ENCODE measurements around the gene IL15RA.
"Not testable (repeated sequence)": the region's sequence is repeated elsewhere in the genome, so short reads cannot be mapped to it uniquely, and the experiment has no call there.

The IL15RA gene

DNA sequence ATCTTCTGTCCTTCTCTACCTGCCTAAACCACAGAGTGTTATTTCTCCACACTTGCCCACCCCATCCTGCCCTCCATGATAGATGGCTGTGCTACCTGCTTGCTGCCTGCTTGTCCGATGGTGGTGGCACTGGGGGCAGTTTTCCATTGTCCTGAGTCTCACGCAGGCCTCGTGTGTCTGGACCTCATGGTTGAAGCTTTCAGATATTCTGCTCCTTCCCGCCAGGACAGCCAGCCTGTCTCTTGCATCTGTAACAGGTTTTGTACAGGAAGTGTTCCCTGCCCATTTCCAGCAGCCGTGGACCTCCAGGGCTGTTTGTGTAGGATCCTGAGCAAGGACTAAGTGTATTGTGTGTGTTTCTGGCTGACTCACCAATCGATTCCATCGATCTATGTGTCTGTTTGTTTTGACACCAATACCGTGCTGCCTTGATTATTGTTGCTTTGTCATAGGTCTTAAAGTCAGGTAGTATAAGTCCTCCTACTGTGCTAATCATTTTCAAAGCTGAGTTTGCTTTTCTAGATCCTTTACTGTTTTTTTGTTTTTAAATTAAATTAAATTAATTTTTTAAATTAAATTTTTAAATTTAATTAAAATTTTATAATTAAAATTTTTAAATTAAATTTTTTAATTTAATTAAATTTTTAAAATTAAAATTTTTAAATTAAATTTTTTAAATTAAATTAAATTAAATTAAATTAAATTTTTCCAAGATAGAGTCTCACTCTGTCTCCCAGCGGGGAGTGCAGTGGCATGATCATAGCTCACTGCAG, 8.5 kb downstream of the IL15RA start:
- Histone ChIP-seq H3K9me3 (no peaks in the 10 kb centered on the region), H3K36me3 (no peaks in the 10 kb centered on the region)
- DNase-seq = no peak

DNA sequence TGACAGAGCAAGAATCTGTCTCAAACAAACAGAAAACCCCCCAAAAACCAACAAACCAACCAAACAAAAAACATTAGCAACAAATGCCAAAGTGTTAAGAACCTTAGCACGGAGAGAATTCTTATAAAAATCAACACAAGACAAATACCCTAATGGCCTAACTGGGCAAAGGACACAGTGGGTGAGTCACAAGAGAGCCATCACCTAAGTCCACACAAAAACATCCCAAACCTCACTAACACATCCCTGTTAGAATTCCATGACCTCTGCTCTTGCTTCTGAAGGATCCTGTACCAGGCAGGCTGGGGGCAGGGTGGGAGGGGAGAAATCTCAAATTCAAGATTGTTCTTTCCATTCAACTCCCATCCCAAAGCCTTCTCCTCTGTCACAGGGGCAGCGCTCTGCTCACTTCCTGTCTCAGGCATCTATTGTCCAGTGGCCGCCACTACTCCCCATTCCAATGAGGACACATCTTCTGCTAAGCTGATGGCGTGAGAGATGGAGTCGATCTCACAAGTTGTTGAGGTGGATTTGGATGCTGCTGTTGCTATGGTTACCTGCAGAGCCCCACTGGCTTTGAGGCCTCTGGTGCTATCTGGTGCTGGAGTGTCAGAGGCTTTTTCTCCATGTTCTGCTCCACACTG, 9.2 kb downstream of the IL15RA start:
- TF ChIP-seq, protein P1, sequence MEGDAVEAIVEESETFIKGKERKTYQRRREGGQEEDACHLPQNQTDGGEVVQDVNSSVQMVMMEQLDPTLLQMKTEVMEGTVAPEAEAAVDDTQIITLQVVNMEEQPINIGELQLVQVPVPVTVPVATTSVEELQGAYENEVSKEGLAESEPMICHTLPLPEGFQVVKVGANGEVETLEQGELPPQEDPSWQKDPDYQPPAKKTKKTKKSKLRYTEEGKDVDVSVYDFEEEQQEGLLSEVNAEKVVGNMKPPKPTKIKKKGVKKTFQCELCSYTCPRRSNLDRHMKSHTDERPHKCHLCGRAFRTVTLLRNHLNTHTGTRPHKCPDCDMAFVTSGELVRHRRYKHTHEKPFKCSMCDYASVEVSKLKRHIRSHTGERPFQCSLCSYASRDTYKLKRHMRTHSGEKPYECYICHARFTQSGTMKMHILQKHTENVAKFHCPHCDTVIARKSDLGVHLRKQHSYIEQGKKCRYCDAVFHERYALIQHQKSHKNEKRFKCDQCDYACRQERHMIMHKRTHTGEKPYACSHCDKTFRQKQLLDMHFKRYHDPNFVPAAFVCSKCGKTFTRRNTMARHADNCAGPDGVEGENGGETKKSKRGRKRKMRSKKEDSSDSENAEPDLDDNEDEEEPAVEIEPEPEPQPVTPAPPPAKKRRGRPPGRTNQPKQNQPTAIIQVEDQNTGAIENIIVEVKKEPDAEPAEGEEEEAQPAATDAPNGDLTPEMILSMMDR (IDR thresholded peaks at IDR 0.05; ENCODE audit: low read depth, low read length) = no peak
- Histone ChIP-seq H3K4me1 (no peaks in the 10 kb centered on the region), H3K27me3 (peaks cover 6% of the 10 kb centered on the region; the same call in 1 of the 2 replicates), H3K9me3 (no peaks in the 10 kb centered on the region), H3K4me3 (ENCODE audit: low read depth, low read length) (no peak overlapping the region), H3K36me3 (no peaks in the 10 kb centered on the region)
- no peak for DNase-seq

More for the DNA sequence above, 8.5 kb downstream of the IL15RA start:
- Histone ChIP-seq H3K27me3 (peaks cover 6% of the 10 kb centered on the region; the same call in 1 of the 2 replicates), H3K4me1 (no peaks in the 10 kb centered on the region), H3K4me3 (ENCODE audit: low read depth, low read length) (no peak overlapping the region)
- TF ChIP-seq, protein P1 (IDR thresholded peaks at IDR 0.05; ENCODE audit: low read depth, low read length) = no peak

DNA sequence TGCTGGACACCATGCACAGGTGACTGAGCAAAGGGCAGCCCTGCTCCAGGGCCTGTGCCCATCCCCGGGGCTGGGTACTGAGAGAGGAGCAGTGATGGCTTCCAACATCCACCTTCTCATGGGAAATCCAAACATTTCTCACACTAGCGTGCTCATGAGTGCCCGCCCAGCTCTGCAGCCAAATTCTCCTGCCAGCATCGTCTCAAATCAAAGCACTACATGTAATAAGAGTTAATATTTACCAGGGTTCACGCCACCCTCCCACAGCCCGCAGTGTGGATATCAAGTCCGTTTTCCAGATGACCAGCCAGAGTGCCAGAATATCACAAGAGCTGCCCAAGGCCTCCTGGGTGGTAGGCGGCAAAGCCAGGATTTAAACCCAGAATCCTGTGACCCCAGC, 12.1 kb downstream of the IL15RA start:
- TF ChIP-seq, protein P1 (IDR thresholded peaks at IDR 0.05; ENCODE audit: low read depth, low read length) = no peak
- Histone ChIP-seq H3K4me3 (ENCODE audit: low read depth, low read length) (no peak overlapping the region), H3K36me3 (no peaks in the 10 kb centered on the region), H3K27me3 (0 out of 2 replicates have a peak, but pooled peaks cover 3% of the 10 kb centered on the region), H3K4me1 (no peaks in the 10 kb centered on the region), H3K9me3 (no peaks in the 10 kb centered on the region)
- DNase-seq = no peak

DNA sequence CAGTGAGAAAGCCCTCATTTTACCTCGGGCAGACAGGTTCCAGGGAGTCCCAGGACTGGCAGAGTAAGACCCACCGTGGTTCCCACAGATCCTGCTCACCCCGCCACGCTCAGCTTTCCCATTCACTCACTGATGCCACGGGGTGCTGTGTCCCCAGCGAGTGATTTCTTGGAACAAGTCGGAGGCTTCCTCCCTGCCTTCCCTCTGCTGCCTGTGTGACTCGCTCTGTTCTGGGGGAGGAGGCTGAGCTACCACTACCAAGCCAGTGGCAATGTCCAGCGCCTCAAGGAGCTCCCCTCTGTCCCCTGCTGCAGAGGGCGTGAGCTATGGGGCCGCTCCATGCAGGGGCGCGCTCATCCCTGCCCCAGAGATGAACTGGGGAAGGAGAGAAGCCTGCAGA, 12.6 kb downstream of the IL15RA start:
- Histone ChIP-seq H3K9me3 (no peaks in the 10 kb centered on the region), H3K4me3 (ENCODE audit: low read depth, low read length) (no peak overlapping the region), H3K27me3 (no peaks in the 10 kb centered on the region), H3K36me3 (no peaks in the 10 kb centered on the region), H3K4me1 (no peaks in the 10 kb centered on the region)
- TF ChIP-seq, protein P1 (IDR thresholded peaks at IDR 0.05; ENCODE audit: low read depth, low read length) = no peak
- no peak for DNase-seq

DNA sequence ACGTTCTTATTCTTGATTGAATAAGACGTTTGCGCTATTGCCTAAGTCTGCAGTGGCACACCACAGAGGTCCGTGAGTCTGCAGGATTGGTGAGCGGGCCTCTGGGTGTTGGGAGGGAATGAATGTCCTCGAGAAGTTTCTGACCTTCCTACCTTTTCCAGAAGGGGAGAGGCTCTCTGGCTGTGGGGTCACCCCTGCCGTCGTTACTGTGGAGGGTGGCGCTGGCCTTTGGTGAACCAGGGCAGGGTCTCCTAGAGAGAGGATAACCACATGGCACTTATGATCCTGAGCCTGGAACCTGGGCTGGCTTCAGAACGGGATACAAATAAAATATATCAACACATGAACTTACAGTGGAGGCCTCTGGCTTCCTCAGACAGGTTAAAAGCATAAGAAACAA, 13.8 kb downstream of the IL15RA start:
- TF ChIP-seq, protein P1 (IDR thresholded peaks at IDR 0.05; ENCODE audit: low read depth, low read length) = no peak
- Histone ChIP-seq H3K4me3 (ENCODE audit: low read depth, low read length) (no peak overlapping the region), H3K9me3 (no peaks in the 10 kb centered on the region), H3K27me3 (no peaks in the 10 kb centered on the region), H3K36me3 (no peaks in the 10 kb centered on the region), H3K4me1 (no peaks in the 10 kb centered on the region)
- DNase-seq = no peak

DNA sequence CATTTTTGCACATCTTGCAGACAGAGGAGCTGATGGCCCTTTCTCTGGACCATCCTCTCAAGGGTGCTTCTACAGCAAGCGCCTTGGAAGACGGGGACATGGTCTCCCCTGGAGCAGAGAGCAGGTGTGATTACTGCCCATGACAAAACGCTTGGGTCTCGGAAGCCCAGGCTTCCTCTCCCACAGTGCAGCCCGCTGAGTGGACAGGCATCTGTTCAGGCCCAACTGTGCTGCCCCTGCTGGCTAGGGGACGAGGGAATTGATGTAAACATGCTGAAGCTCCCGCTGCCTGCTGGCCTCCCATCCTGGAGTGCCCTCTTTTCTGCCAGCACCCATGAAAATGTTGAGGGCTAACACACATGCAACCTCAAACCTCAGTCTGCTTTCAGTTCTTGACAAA, 14.3 kb downstream of the IL15RA start:
- TF ChIP-seq, protein P1 (IDR thresholded peaks at IDR 0.05; ENCODE audit: low read depth, low read length) = no peak
- H3K9me3 ChIP-seq = no peaks in the 10 kb centered on the region
- no peaks in the 10 kb centered on the region for H3K27me3 ChIP-seq
- no peak overlapping the region for H3K4me3 ChIP-seq (ENCODE audit: low read depth, low read length)
- H3K4me1 ChIP-seq = no peaks in the 10 kb centered on the region
- H3K36me3 ChIP-seq = no peaks in the 10 kb centered on the region
- no peak for DNase-seq

DNA sequence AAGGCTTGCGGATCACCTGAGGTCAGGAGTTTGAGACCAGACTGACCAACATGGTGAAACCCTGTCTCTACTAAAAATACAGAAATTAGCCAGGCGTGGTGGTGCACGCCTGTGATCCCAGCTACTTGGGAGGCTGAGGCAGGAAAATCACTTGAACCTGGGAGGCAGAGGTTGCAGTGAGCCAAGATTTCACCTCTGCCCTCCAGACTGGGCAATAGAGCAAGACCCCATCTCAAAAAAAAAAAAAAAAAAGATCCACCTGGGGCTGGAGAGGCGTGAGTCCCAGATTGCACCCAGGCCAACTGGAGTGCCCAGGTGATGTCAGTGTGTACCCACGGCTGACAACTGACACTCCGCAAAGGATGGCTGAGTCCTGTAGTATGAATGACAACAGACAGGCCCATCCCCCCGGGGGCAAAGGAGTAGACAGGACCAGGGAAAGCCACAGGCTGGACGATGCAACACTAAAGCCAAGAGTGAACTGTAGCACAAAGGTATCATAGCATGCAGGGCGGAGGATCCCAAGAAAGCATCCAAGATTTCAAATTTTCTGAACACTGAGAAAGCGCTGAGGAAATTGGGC, 14.9 kb downstream of the IL15RA start:
- DNase-seq; H3K4me1 ChIP-seq; H3K36me3 ChIP-seq; H3K9me3 ChIP-seq; H3K4me3 ChIP-seq (ENCODE audit: low read depth, low read length); H3K27me3 ChIP-seq: not testable (repeated sequence)
